NCI-H1436 (cell line): Measurements from ENCODE around the gene LHX6.
A peak's percentile ranks its signal among the peaks of the same experiment; 100 is the strongest.

Source experiments
- DNase-seq: peaks from one replicate; lab custom pipeline; 2025; lab: John Stamatoyannopoulos, UW

The LHX6 gene

DNA sequence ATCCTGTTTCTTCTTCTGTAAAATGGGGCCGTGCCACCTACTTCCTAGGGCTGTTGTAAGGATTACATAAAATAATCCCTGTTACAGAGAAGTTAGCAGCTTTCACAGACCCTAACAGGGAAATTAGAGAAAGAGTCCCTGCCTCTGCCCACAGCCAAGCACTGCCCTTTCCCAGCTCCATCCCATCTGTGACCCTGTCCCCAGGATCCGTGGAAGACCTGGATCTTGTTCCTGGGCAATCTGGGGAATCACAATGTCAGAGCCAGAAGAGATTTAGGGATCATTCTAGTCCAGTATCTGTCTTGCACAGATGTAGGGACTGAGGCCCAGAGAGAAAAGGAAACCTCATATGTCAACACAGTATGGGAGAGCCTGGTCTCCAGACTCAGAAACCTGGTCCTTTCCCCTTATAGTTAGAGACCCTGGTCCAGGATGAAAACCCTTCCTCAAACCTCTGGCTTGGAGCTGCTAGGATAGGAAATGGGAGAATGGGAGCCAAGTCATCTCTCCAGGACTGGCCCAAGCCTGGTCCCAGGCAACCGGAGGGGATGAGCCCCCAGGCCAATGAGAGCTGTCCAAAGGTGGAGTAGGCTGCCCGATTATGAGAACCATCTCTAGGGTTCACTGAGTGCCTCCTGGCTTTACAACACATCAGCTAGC lies 12.5 kb downstream of the LHX6 start:
- no peak for DNase-seq

DNA sequence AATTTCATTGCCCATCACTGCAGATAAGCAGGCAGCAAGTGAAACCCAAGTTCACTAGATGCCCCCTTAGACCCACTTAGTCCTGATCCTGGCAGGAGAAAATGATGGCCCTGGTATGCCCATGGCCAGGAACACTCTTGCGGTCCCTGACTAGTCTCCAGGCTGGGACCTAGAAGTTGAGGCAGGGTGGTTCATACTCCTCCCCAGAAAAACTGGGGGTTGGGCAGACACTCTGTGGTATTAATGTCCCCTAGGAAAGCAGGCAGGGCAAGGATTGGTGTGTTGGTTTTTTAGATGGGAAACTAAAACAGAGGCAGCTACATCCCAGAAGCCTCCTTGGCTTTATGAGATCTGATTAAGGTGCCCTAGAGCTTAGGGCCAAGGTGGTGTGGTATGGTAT lies 13.1 kb downstream of the LHX6 start:
- DNase-seq = no peak

DNA sequence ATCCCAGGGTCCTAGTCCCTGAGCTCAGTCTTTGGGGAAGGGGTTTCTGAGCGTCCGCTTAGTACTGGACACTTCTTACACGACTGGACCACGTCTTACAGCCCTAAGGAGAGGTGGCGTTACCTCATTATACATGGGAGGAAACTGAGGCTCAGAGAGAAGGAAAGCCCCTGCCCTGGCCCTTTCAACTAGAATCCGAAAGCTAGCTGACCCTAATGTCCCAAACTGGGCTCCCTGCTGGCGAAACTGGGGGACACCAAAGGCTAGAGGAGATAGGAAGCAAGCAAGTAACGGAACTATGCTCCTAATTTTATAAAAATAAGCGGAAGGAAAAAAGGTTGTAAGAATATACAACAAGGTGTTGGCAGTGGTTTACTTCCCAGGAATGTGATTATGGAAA lies 14.2 kb downstream of the LHX6 start:
- DNase-seq = no peak

DNA sequence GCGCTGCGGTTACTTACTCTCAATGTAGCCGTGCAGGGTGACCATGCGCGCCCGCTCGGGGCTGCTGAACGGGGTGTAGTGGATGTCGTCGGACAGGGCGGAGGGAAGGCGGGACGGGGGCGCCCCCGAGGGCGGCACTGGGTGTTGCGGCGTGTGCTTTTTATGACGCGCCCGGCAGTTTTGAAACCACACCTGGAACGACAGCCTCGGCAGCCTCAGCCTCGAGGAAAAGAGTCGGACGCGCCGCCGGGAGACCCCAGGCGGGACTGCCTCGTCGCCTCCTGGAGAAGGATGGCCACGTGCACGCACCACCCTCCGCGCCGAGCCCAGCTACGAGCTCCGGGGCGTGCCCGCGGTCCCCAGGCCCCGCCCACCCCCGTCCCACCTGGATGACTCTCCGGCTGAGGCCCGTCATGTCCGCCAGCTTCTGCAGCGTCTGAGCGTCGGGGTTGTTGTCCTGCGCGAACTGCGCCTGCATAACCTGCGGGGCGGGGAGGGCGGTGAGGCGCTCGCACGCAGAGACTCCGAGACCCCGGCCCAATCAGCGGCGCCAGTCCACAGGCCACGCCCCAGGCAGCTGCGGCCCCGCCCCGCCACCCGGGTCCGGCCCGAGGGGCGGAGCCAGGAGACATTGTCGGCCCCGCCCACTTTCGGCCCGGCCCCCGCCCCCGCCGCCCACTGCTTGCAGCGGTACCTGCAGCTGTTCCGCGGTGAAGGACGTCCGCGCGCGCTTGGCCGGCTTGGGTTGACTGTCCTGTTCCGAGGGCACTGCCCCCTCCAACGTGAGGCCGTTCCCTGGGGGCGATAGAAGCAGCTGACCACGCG lies 15.0 kb downstream of the LHX6 start:
- peak; percentile 87 for DNase-seq

DNA sequence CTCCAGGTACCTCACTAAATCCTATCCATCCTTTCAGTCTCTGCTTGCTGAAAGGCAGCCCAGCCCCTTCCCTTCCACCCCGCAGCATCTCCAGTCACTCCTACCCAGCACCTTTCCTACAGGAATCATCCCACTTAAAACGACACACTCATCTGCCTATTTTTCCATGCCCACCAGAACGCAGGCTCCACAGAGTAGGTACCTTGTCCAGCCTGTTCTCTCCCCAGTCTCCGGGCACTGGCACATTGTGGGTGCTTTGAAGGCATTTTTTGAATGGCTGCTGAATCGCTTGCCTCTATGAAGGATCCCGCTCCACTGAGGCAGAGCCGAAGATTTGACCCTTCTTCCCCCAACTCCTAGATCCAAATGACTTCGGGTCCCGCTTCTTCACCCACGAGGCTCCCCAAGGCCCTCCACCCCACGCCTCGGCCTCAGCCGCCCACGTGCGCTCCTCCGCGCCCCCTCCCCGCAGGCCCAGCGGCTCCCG lies 15.6 kb downstream of the LHX6 start:
- DNase-seq = no peak

DNA sequence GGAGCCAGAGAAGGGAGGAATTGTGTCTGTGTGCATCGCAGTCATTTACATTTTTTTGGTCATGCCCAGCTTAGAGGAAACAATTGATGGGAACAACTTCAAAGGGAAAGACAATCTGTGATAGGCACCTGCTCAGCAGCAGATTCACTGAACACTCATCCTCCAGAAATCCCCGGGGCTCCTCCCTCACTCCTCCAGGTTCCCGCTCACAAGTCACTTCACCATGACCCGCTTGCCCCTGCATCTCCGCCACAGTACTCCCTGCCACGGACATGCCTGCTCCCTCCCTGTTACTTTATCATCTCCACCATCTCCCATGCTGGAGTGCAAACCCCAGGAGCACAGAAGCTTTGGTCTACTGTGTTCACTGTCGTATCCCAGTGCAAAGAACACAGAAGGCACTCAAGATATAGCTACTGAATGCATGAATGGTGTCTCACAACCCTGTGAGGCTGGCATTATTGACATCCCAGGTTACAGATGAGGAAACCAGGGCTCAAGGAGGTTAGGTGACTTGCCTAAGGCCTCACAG lies 16.2 kb downstream of the LHX6 start:
- no peak for DNase-seq

DNA sequence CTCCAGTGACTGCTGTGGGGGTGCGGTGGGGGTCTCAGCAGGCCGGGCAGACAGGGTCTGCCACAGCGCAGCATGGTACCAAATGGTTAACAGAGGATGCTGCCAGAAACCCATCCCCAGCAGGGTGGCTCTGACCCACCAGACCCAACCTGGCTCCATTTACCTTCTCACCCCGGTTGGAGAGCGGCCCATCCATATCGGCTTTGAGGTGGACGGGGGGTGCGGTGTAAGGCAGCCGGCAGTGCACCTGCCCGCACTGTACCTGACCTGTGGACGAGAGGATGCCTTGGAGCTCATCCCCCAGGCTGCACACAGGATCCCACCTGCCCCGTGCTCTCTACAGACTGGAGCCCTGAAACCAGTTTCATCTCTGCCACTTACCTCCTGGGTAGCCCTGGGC lies 19.3 kb downstream of the LHX6 start:
- DNase-seq = no peak

DNA sequence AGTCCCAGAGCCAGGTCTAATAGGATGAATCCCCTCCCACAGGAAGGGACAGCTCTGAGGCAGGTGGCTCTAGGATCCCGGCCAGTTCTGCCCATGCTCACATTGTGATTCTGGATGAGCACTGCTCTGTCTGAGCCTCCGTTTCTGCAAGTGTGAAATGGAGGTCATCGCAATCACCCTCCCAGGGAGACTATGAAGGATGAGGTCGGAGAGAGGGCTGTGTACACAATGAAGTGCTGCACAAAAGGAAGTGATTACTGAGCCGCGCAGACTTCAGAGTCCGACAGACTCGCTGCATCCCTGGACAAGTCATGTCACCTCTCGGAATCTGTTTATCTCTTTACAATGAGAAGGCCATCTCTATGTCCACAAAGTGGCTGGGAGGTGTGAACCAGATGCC lies 21.7 kb downstream of the LHX6 start:
- DNase-seq = no peak

DNA sequence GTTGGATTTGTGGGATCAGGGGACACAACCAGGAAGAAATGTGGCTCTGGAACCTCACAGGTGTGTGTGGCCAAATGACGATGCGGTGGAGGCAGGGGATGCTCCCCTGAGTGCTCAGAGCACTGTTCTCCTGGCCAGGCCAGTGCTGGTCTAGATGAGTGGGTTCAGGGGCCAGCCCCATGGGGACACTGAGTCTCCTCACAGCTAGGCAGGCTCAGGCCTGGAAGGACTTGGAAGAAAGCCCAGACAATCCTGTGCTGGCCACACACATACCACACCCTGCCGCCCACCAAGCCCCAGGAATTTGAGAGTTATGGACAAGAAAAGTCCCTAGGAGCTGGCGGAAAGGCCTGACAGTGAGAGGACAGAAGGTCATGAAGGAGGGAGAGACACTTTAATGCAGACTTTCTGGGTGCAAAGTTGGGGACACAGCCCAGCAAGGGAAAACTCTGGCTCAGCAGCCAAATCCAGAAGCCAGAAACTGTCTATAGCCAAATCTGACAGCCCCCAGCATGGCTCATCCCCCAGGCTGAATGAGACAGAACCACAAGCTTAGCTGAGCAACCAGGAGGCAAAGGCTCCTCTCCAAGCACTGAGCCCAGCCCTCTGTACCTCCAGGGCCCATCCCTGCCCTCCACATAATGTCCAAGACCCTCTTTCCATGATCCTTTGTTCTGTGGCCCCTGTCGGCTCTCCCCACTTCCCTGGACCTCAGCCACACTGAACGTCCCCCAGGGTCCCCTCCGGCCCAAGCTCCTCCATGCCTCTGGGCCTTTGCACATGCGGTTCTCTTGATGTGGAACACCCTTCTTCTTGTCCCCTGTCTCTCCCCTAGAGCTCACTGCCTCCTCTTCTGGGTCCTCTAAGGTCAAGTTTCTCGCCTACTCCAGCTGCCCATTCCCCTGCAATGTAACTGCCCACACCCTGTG lies 22.4 kb downstream of the LHX6 start:
- DNase-seq = no peak

DNA sequence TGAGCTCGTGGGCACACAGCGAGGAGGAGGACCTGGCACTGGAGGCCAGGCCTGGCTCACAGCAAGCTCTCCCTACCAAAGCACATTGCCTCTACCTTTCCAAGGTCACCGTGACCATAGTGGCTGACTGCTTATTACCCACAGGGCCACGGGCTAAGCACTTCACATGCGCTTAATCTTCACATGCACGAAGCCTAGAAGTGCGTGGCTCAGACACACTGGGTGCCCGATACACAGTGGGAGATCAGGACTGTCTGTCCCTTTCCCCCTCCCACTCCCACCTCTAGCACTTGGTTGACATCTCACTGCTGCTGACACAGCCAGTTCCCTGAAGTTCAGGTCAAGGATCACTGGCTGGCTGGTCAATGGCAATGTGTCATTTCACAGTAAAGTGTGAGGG lies 23.6 kb downstream of the LHX6 start:
- DNase-seq = no peak

DNA sequence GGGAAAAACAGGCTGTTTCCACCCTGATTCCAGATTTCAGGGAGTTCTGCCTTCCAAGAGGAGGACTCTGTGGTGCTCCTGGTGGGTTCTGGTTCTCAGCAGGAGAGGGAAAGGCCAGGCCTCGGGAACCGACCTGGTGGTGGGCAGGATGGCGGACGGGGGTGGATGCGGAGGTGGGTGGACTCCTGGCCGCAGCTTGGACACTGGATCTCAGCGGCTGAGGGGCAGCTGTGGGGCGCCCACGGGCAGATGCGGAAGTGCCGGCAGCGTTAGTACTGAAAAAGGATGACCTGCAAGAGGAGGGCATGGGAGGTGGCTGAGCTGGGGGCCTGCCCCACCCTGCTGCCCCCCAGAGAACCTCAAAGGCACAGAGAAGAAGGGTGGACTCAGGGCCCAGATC lies 24.3 kb downstream of the LHX6 start:
- DNase-seq = no peak

DNA sequence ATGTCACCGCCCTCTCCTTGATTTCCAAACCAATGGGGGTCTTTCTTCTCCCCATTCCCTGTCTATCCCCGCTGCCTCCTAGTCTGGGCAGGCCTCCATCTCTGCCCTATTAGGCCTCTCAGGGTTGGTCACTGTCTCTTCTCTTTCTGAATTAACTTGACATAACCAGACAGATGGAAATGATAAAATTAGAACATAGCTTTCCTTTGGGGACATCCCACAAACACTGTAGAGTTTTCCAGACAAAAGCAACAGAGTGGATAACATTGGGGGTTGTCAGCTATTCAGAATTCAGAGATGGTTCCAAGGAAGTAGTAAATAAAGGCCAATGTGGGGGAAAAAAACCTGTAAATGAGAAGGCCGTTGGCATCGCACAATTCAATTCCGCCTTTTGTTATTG lies 24.7 kb downstream of the LHX6 start:
- no peak for DNase-seq

DNA sequence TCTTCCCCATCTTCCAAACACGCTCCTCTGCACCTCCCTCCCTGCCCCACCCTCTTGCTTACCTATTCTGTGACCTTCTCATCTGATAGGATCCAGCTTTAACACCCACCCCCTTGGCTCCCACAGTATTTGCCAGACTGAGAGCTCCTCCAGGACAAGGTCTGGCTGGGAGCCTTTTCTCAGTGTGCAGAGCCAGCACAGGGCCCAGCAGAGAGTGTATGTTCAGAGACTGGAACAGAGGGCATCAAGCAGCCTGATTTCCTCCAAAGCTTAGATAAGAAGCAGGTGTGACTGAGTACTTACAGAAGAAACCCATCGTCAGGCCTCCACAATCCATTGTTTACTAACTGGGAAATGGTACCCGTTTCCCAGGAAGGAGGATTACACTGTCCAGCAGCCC lies 26.6 kb downstream of the LHX6 start:
- no peak for DNase-seq

DNA sequence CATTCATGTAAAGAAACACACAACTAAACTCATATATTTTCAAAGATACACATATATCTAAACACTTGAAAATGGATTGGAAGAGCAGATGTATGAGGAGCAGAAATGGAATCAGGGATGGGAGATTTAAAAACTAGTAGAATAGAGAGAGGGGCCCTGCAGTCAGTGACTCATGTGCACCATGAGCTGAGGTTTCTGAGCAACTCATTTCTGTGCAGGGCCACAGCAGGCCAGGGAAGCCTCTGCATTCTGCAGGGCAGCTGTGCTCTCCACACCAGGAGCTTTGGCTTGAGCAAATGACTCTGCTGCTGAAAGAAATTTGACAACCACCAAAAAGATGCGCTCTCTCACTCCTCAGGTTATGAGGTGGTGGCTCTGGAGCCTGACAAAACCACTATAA lies 27.1 kb downstream of the LHX6 start:
- DNase-seq = no peak

DNA sequence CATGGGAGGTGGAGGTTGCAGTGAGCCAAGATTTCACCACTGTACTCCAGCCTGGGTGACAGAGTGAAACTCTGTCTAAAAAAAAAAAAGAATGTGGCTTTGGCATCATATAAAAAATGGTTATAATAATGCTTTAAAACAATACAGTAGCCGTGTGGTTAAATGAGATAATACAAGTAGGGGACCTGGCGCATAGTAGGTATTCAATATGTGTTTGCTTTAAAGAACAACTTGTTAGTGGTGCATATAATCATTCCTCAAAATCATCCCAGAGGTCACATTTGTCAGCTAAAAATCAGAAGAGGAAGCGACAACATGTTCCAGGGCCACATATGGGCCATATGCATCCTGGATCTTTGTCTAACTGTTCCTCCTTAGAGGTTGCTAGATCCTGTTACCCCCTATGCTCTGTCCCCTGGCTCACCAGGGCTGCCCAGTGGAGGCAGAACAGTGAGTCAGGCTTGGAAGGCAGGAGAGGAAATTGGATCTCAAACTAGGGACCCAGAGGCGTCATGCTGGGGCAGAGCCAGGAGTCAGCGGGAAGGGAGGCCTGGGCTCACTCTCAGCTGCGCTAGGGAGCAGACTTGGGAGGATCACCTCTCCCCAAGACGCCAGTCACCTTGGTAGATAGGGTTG lies 27.7 kb downstream of the LHX6 start:
- DNase-seq = no peak

DNA sequence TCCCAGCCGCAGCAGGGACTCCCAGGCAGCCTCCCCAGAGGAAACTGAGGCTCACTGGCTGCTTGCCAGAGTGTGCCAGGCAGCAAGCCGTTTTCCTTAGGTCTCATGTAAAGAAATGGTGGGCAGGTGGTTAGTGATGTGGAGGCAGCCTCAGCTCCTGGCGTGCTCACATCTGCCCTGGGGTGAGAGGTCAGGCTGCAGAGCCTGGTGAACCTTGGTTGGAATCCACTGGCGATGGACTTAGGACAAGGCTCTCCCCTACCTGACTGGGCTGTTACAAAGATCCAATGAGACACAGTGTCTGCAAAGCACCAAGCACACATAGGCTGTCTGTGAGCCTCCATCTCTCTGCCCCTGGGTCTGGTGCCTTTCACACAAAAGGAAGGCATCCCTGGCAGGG lies 30.9 kb downstream of the LHX6 start:
- DNase-seq = no peak

DNA sequence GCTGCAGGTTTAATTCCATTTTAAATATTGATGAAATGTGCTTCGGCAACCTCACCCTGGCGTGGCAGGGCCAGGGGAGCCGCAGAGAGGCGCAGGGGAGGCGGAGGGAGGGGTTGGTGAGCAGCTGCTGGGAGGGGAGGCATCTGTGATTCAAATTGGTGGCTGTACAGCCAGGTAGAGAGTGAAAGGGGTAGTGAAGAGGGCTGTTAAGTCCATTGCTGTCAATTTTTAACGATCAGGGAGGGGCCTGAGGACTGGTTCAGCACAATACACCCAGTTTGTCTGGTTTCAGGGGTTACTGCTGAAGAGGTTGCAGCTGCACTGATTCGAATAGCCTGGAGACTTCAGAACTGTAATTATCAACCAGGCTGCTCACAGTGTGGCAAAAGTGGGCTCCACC lies 31.3 kb downstream of the LHX6 start:
- peak; percentile 85 for DNase-seq

DNA sequence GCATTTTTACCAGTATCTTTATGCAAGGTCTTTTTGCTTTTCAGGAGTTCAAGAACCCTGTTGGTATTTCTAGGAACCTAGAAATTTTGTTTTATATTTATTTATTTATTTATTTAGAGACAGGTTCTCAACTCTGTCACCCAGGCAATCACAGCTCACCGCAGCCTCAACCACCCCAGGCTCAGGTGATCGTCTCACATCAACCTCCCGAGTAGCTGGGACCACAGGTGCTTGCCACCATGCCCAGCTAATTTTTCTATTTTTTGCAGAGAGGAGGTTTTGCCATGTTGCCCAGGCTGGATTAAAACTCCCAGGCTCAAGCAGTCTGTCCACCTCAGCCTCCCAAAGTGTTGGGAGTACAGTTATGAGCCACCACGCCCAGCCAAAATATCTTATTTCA lies 32.9 kb downstream of the LHX6 start:
- DNase-seq = no peak

DNA sequence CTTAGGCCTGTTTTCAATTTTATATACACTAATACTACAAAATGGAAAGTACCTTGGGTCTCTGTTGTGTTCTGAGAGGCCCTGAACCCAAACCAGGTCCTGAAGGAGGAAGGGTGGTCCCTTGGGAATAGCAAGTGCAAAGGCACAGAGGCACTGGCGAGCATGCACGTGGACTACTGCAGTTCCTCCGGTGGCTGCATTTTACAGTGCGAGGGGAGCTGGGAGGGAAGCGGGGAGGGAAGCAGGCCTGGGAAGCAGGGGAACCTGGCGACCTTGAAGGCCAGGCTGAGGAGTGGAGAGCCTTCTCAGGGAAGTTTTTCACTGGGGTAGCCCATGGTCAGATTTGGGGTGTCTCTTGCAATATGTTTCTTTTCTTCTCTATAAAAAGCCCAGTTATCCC lies 35.1 kb downstream of the LHX6 start:
- no peak for DNase-seq

DNA sequence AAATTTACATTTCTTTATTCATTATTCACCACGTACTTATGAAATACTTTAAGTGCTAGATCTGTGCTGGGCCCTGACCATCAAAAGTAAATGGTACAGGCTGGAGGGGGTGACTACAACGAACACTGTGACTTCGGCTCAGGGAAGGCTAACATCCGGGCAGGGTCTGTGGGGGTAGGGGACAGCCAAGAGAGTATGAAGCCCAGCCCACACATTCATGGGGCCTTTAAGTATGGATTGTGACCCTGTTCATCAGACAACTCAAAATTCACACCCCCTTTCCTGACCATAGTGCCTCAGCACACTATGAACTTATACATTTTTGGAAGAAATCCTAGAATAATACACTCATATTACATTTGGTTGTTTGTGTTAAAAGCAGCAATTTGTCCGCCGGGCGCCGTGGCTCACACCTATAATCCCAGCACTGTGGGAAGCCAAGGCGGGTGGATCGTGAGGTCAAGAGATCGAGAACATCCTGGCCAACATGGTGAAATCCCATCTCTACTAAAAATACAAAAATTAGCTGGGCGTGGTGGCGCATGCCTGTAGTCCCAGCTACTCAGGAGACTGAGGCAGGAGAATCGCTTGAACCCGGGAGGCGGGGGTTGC lies 35.7 kb downstream of the LHX6 start:
- no peak for DNase-seq

DNA sequence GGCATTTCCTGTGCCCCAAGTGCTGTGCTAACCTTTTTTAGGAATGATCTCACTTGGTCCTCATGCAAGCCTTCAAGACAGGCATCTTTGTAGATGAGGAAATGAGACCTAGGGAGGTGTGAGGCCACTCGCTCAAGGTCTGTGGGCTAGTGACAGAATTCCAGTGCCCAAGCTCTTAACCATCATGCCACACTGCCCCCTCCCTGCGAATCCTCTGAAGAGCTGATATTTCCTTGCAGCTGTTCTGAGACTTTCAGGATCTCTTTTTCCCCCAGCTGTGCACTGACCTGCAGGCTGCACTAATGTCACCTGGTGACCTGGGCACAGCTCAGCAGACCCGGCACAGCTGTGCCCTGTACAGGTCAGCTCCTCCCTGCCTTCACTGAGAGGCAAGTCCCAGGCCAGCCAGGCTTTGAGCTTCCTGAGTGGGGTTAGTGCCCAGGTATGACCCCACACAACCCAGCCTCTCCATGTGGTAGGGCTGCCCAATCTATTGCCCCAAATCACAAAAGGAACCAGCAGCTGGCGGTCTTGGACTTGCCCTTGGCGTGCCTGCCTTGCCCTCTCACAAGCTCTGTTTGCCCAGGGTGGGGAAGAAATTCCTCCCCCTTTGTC lies 36.4 kb downstream of the LHX6 start:
- no peak for DNase-seq
